ENCODE results near the gene PRELID2.

DNA sequence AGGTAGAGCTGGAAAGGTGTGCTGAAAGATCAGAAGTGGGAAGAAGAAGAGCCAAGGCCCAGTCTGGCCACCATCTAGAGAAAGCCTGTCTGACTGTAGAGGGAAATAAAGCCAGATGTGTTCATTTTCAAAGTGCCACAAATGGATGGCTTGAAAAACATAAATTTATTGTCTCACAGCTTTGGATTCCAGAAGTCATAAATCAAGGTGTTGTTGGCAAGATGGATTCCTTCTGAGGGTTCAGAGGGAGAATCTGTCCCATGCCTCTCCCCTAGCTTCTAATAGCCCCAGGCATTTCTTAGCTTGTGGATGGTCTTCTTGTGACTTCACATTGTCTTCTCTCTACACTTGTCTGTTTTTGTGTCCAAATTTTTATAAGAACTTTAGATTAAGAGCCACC is 6.2 kb upstream of the PRELID2 start:
- TF ChIP-seq EP300 (IDR thresholded peaks at IDR 0.05): no peak
- TF ChIP-seq, protein P1, sequence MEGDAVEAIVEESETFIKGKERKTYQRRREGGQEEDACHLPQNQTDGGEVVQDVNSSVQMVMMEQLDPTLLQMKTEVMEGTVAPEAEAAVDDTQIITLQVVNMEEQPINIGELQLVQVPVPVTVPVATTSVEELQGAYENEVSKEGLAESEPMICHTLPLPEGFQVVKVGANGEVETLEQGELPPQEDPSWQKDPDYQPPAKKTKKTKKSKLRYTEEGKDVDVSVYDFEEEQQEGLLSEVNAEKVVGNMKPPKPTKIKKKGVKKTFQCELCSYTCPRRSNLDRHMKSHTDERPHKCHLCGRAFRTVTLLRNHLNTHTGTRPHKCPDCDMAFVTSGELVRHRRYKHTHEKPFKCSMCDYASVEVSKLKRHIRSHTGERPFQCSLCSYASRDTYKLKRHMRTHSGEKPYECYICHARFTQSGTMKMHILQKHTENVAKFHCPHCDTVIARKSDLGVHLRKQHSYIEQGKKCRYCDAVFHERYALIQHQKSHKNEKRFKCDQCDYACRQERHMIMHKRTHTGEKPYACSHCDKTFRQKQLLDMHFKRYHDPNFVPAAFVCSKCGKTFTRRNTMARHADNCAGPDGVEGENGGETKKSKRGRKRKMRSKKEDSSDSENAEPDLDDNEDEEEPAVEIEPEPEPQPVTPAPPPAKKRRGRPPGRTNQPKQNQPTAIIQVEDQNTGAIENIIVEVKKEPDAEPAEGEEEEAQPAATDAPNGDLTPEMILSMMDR (IDR thresholded peaks at IDR 0.05): no peak
- TF ChIP-seq POLR2A (IDR thresholded peaks at IDR 0.05): no peak
